ENCODE data around the gene GGT1.
"Not testable (repeated sequence)": the region's sequence is repeated elsewhere in the genome, so short reads cannot be mapped to it uniquely, and the experiment has no call there.

GGT1 gene

DNA sequence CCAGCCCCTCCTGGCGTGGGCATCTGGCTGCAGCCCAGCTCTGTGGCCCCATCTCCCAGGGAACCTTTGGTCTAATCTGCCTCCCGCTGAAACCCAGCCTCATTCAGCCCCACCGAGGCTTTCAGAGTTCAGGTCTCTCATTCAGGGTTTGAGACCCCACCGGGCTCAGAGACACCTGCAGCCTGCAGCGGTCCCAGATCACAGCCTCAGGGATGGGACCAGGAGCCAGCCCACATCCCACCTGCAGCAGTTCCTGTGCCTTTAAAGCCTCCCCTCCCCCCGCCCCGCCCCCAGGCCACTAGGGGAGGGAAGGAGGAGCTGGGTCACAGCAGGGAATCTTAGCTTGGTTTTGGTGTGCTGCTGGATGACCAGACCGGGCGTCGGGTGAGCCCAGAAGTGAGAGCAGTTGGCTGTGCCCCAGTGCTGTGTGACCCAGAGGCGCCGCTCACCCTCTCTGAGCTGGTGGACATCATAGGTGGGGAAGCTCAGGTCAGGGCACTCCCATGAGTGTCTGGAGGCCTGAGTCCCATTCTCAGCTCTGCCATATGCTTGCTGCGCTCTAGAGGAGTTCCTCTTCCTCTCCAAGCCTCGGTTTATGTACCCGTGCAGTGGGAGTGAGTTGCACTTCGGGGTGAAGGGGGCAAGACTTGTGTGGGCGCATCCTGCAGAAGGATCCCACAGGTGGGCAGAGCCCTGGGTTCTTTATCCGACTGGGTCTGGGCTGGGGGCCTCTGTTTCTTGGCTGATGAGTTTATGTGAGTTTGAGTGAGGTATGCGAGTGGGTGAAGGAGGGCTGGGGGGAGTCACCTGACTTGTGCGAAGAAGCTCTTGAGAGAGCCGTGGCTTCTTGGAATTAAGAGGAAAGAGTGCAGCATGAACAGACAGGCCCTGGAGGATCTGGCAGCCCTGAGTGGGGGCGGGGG is at the start of gene GGT1:
TSS of gene GGT1 (plus strand) at position 347 of the 923 bp plus-strand sequence. CDS start 7,889 bp downstream, outside the sequence.
- not testable (repeated sequence) for DNase-seq (ENCODE audit: low read depth, low spot score); H3K27ac ChIP-seq

DNA sequence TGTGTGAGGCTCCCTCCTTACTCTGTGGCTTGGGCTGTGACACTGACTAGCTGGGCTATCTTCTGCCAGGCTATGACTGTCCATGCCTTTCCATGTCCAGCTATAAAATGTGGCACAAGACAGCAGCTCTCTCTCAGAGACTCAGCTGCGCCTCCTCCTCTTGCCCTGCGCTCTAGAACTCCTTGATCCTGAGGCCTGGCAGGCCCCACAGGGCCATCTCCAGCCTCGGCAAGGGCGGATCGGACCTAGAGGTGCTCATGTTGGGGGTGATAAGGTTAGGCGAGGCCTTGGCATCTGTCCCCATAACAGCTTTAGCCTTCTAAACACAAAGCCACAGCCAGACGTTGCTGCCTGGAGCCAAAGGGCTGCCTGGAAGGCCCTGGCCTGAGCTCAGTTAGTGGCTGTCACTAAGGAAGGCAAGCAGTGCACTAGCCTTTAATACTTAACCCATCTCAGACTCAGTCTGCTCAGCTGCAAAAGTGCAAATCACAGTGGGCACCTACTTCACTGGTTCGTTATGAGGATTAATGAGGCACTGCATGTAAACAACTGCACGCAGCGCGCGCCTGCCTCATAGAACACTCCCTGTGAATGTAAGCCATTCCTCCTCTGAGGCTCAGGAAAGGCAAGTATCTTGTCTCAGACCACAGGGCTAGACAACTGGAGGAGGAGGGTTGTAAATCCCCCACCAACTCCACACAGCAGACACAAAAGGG is 49.2 kb upstream of the GGT1 start:
- no peak for DNase-seq (ENCODE audit: low read depth, low spot score)
- peak overlapping the region; percentile 88 for H3K27ac ChIP-seq

DNA sequence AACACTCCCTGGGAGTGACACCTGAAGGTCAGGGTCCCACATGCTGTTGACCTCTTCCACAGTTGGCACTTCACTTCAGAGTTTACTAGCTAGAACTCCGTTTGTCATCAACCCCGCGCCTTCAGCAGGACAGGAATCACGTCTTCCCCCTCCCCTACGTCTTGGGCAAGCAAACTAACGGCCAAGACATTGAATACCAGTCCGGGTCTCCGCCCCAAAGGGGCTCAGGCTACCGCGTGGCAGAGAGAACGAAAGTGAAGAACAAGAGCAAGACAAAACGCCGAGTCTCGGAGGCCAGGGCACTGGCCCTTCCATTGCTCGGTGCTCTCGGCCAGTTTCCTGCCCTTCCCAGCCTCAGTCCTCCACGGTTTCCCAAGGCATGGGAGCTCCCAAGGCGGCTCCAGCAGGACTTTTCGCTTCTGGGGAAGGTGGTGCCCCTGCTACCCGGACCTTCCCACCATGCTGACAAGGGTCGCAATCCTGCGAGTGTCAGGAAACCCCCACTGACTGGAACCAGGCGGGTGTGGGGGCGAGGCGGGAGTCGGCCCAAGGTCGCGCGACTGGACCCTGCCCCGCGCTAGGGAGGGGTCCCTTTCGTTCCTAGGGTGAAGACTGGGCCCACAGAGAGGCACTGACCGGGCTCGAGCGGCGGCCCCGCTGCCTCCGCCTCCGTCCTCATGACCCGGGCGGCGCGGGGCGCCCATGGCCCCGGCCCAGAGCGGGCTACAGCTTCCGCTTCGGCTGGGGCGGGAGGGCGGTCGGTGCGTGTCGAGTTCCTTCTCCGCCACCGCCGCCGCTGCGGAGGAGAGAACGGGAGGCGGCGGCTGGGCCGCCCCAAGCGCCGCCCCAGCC is 48.5 kb upstream of the GGT1 start, which contains the start of gene GUCD1:
TSS of gene GUCD1 (minus strand) at position 826 of the 852 bp plus-strand sequence. CDS start at position 679, 147 bp downstream.
- peak within 1 kb of the TSS; percentile 88 for H3K27ac ChIP-seq
- DNase-seq (ENCODE audit: low read depth, low spot score), result no peak

DNA sequence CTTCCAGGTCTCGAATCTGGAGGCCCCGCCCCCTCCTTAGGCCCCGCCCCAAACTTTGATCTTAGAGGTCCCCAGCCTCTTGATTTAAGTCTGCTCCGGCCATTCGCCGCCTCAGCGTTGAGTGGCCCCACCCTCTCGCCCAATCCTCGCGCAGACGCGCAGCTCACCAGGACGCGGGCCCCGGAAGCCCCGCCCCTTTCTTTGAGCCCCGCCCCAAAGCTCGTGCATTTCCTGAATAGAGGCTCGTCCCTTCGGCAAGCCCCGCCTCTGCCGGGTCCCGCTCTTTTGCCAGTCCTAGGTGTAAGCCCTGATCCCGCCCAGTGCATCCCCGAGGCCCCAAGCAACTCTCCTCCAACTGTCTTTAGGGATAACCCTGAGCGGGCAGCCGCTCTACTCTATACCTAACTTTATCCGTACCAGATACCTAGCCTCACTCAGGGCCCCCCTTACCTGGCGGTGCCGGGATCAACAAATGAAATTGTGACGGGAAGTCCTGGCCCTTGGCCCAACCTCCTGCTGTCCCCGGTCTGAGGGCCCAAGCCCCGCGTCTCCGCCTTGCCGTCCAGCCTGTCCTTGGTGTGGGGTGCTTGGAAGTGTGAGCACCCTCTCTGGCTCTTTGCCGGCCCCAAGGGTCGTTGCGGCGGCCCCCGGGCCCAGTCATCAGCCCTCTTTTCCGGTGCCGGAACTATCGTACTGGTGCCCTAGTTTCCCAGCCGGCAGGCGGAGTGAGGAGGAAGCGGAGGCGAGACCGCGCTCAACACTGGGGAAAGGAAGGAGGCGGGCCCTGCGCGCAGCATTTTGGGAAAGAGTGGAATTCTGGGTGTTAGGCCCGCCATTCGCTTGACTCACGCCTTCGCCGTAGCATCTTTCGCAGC is 47.6 kb upstream of the GGT1 start, which contains the start of gene SNRPD3:
TSS of gene SNRPD3 (plus strand) at position 835 of the 875 bp plus-strand sequence. CDS start 1,676 bp downstream, outside the sequence.
- peak; percentile 90 for DNase-seq (ENCODE audit: low read depth, low spot score)
- H3K27ac ChIP-seq, result peak within 1 kb of the TSS; percentile 88

DNA sequence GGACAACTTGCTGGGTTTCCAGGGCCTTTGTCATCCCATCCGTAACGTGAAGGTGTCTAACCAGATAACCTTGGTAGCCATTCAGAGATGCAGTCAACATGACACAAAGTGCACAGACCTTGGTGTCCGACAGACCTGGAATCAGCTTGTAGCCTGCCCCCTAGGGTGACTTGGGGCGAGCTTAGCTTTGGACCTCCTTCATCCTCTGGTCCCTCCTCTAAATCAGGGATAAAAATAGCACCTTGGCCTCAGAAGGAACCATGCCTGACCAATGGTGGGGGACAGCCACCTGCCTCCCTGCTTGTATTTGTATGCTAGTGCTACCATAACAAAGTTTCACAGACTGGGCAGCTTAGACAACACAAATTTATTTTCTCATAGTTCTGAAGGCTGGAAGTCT is 43.5 kb upstream of the GGT1 start:
- H3K27ac ChIP-seq, result no peak overlapping the region

DNA sequence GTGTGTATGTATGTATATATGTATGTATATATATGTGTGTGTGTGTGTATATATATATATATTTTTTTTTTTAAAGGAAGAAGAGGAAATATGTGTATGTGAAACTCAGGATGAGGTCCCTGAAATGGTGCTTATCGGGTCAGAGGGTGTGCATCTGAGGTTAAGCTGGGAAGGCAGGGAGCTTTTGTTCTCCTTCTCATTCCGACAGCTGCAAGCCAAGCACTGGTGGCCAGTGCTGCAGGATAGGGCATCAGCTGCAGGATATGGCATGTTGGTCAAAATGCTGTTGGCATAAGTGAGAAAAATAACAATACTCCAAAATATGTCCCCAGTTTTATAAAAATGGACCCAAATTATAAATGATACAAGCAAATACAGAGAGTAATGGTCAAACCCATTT is 39.7 kb upstream of the GGT1 start:
- H3K27ac ChIP-seq, result no peak overlapping the region

More for the DNA sequence above, 43.5 kb upstream of the GGT1 start:
- no peak for DNase-seq (ENCODE audit: low read depth, low spot score)

DNA sequence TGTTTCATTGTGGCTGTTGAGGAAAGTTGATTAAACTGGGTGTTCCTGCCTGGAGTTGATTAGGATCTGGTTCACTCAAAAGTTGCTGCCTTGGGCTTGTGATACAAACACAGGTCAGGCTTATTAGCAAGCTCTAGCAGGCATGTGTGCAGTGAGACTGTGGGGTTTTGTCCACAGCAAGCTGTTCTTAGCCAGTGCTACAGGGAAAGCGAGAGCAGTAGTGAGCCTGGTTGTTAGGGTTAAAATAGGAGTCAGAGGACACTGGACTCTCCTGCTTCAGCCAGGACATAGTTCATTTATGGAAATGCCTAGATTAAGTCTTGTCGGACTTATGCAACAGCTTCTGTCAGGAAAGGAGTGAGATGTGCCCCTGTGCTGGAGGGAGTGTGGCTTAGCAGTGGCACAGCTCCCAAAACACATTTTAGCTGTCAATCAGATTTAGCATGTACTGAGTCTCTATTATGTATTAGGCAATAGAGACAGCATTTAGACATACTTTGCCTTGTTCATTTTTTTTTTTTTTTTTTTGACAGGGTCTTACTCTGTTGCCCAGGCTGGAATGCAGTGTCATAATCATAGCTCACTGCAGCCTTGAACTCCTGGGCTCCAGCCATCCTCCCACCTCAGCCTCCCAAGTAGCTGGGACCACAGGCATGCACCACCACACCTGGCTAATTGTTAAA is 38.5 kb upstream of the GGT1 start:
- no peak overlapping the region for H3K27ac ChIP-seq
- no peak for DNase-seq (ENCODE audit: low read depth, low spot score)

More for the DNA sequence above, 39.7 kb upstream of the GGT1 start:
- no peak for DNase-seq (ENCODE audit: low read depth, low spot score)

DNA sequence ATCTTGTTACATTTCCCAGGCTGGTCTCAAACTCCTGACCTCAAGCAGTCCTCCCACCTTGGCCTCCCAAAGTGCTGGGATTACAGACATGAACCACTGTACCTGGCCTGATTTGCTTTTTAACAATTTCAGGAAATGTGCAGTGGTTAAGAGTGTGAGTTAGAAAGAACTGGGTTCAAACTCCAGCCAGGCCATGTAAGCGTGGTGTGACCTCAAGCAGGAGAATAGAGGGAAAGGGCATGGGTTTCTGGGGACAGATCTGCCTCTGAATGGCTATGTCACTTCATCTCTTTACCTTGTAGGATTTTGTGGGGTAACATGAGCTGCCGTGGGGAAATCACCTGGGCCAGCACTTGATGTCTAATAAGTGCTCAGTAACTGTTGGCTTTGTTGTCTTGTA is 37.9 kb upstream of the GGT1 start:
- no peak overlapping the region for H3K27ac ChIP-seq

DNA sequence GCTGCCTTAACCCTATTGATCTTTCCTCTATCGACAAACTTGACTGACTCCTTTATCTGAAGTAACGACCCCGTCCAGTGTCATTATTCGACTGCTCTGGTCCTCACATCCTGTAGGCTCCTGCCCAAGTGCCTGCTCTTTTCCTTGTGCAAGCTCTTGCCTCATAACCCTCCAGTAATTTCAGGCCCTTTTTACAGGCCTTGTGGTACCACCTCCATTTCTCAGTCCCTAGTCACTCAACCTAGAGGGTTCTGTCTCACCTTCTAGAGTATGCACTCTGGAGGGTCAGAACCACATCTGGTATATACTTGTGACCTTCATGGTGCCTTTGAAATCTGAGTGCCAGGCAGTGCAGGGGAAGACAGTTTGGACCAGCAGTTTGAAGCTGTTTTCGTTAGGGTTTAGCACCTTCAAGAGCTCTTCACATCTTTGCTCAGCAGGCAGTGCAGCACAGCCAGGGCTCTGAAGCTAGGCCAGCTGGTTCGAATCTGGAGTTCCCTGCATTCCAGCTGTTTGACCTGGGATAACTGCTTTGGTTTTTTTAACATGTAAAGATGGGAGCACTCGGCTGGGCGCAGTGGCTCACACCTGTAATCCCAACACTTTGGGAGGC is 36.0 kb upstream of the GGT1 start:
- no peak overlapping the region for H3K27ac ChIP-seq
- DNase-seq (ENCODE audit: low read depth, low spot score), result no peak

More for the DNA sequence above, 37.9 kb upstream of the GGT1 start:
- DNase-seq (ENCODE audit: low read depth, low spot score), result no peak

DNA sequence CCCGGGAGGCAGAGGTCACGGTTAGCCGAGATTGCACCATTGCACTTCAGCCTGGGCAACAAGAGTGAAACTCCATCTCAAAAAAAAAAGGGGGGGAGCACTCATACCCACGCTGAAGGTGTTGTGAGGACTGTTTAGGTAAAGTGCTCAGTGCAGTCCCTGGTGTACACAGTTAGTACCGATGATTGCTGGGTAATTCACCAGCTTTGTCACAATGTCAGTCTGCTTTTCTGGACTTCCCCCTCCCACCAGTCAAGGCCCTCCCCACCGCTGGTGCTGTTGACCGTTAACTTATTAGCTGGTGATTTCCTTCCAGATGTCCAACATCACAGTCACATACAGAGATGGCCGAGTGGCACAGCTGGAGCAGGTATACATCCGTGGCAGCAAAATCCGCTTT is 35.3 kb upstream of the GGT1 start:
- no peak for DNase-seq (ENCODE audit: low read depth, low spot score)
- no peak overlapping the region for H3K27ac ChIP-seq

DNA sequence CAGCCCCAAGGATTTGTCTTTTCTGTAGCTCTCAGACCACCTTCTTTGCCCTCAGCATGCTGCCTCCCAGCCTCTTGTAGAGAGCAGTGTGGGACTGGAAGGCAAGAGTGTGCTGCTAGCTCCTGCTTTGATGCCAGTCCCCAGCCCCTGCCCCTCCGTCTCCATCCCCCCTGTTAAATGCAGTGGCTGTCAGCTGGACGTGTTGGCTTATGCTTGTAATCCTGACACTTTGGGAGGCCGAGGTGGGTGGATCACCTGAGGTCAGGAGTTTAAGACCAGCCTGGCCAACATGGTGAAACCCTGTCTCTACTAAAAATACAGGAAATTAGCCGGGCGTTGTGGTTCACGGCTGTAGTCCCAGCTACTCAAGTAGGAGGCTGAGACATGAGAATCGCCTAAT is 31.7 kb upstream of the GGT1 start:
- no peak for DNase-seq (ENCODE audit: low read depth, low spot score)
- no peak overlapping the region for H3K27ac ChIP-seq

DNA sequence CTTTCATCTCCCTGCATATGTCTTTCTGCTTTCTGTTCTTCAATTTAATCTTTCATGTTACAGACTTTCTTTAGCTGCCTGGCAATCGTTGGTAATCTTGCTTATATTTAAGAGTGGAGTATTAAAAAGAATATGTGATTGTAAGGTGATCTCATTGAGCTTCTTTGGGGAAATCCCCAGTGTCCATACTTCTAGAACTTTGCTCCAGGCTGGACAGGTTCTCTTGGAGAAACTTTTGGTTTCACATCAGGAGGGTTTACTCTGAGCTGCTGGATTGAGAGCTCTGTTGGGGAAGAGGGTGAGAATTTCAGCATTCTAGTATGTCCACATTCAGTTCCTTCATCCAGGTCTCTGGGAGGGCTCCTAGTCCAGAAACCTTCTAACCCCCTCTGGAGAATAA is 26.2 kb upstream of the GGT1 start:
- DNase-seq (ENCODE audit: low read depth, low spot score), result no peak
- peak overlapping the region; percentile 91 for H3K27ac ChIP-seq

DNA sequence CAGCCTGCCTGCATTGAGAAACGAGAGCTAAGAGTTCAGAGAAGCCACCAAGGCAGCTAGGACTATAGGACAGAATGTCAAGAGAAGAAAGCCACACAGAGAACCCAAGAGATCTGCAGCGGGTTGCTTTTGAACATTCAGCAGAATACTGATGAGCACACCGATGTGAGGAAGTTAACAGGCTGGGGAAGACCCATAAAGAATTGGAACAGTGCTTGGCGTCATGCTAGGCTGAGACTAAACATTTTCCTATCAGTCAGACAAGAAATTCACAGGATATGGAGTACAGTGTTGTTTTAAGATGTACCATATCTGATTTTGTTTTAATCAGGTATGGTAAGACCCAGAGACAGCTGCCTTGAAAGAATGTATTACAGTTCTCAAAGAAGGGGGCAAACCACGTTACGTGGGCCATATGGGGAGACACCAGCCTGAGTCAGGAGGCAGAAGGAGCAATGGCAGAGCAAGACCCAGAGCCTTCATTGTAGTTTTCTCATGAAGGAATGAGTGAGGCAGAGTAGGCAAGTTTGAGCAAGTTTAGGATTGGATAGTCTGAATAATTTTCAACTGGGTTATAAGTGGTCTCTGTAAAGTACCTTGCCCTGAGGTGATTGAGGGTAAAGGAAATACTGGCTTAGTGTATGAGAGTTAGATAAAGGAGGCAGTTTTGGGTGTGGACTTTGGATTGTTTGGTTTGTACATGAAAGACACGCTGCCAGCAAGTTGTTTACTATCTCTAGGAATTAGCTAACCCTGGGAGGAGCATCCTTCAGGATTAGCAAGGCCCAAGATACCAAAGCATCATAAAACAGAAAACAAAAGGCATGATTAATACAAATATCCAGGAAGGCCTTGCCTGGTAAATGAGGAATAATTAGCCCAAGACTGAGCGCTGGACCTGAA is 24.4 kb upstream of the GGT1 start:
- DNase-seq (ENCODE audit: low read depth, low spot score), result peak; percentile 90
- peak overlapping the region; percentile 91 for H3K27ac ChIP-seq

DNA sequence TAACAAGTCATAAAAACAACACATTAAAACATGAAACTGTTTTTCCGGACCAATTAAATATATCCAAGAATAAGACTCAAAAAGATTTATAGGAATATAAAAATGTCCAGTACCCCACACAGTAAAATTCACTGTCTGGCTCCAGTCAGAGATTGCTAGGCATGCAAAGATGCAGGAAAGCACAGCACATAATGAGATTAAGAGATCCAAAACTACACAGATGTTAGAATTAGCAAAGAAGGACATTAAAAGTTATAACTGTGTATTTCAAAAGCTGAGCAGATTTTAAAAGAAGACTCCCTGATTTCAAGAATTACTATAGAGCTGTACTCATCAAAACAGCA is 23.8 kb upstream of the GGT1 start:
- H3K27ac ChIP-seq, result peak overlapping the region; percentile 91
- DNase-seq (ENCODE audit: low read depth, low spot score), result no peak

DNA sequence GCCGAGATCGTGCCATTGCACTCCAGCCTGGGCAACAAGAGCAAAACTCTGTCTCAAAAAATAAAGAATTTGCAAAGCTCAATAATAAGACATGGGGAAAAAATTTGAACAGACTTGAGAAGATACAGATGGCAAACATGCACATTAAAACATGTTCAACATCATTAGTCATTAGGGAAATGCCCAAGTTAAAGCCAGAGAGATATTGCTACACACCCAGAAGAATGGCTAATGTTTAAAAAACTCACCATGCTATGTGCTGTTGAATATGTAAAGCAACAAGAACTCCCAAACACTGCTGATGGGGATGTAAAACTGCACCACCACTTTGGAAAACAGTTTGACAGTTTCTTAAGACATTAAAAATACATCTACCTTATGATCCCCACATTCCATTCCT is 22.7 kb upstream of the GGT1 start:
- H3K27ac ChIP-seq, result peak overlapping the region; percentile 91
- DNase-seq (ENCODE audit: low read depth, low spot score), result peak; percentile 58

DNA sequence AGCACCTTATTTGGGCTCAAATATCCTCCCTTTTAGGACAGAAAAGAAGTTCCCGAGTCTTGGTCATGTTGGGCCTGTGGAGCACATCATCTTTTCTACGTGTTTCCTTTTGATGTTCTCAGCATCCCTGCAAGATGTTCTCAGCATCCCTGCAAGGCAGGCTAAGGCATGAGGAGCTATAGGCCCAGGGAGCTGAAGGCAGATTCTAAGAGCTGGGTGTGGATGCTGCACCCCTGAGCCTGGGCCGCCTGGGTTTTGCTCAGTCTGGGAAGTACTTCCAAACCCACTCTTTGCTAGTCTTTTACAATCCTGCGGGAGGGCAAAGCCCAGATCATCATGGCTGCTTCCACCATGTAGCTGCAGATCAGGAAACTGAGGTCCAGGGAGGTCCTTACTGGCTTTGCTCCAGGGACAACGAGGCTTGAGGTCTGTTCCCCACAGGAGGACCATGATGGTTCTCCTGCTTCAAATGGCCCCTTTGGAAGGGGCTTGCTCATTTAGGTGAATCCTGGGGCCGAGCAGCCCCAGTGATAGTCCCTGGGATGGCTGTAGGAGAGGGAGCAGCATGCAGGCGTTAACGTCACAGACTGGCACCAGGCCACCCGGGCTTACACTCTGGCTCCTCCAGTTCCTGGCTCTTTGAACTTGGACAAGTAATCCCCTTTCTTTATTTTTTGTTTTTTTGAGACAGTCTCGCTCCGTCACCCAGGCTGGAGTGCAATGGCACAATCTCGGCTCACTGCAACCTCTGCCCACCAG is 20.8 kb upstream of the GGT1 start:
- H3K27ac ChIP-seq, result no peak overlapping the region
- no peak for DNase-seq (ENCODE audit: low read depth, low spot score)
